Measurements from ENCODE around the gene TANC1.

DNA sequence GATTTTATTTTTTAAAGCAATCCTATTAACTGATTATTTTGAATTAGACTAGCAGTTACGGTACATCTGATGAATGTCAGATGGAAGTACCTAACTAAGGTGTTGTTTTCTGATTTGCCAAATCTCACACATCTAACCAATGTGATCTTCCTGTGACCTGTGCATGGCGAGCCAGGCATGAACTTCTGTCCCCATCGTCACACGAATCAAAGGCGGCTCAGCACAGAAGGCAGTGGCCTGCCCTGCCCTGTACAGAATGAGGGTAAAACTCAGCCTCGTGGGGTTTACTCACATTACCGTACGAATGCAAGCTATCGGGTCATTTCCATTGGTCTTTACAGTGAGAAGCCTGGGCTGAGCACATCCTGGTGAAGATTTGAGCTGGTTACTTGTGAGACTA, 230.8 kb downstream of the TANC1 start:
- TF ChIP-seq FOXP2 (optimal IDR thresholded peaks at IDR 0.05; ENCODE audit: borderline replicate concordance, extremely low read depth, extremely low read length, insufficient read depth) (no peak), POLR2AphosphoS5 (IDR thresholded peaks at IDR 0.05; ENCODE audit: low read depth, low read length) (no peak)
- TF ChIP-seq, protein P1, sequence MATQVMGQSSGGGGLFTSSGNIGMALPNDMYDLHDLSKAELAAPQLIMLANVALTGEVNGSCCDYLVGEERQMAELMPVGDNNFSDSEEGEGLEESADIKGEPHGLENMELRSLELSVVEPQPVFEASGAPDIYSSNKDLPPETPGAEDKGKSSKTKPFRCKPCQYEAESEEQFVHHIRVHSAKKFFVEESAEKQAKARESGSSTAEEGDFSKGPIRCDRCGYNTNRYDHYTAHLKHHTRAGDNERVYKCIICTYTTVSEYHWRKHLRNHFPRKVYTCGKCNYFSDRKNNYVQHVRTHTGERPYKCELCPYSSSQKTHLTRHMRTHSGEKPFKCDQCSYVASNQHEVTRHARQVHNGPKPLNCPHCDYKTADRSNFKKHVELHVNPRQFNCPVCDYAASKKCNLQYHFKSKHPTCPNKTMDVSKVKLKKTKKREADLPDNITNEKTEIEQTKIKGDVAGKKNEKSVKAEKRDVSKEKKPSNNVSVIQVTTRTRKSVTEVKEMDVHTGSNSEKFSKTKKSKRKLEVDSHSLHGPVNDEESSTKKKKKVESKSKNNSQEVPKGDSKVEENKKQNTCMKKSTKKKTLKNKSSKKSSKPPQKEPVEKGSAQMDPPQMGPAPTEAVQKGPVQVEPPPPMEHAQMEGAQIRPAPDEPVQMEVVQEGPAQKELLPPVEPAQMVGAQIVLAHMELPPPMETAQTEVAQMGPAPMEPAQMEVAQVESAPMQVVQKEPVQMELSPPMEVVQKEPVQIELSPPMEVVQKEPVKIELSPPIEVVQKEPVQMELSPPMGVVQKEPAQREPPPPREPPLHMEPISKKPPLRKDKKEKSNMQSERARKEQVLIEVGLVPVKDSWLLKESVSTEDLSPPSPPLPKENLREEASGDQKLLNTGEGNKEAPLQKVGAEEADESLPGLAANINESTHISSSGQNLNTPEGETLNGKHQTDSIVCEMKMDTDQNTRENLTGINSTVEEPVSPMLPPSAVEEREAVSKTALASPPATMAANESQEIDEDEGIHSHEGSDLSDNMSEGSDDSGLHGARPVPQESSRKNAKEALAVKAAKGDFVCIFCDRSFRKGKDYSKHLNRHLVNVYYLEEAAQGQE (IDR thresholded peaks at IDR 0.05; ENCODE audit: insufficient read depth in 1 of 2, low read depth in 2 of 2, low read length in 2 of 2): no peak

All from PFSK-1 (cell line).